Naive thymus-derived CD8-positive, alpha-beta T cell (primary cell): Measurements from ENCODE around the gene PIP5K1C. TPM values are rescaled to one million over a fixed set of nuclear protein-coding genes. Genes with fewer than 3 reads are reported as not detected.
"Not testable (repeated sequence)": the region's sequence is repeated elsewhere in the genome, so short reads cannot be mapped to it uniquely, and the experiment has no call there.

Source experiments
- ATAC-seq, 2 donors: fragments of 150-1000 bp; cut with Tn5 transposase in 1 of 2; sonication (Bioruptor Pico), chemical (Tn5 transposase) in 1 of 2; 1 replicate in 1 of 2; 2 replicates in 1 of 2; pipeline ENCODE4 v1.10.0; 2021; ENCODE audit warnings: mild to moderate bottlenecking in 2 of 2, moderate library complexity in 2 of 2
- POLR2A ChIA-PET: fragments of 350-600 bp; sonication (Branson Sonifier 250); formaldehyde crosslinking; loops from one replicate; lab custom pipeline; 2021; ENCODE audit warnings: antibody characterized with exemption; lab: Charles Lee
- DNase-seq, 10 donors: peaks; one replicate each; pipeline versions ENCODE4 v3.0.0 to v3.0.0-alpha.2; 2020 to 2022
- H3K27ac Mint-ChIP-seq, 10 donors: one replicate each; pipeline ENCODE4 v1.8.0; 2020 to 2022; ENCODE audit warnings: mild to moderate bottlenecking in 10 of 10, mixed read lengths in 10 of 10, moderate library complexity in 4 of 10, inconsistent platforms in 1 of 10
- H3K27me3 Mint-ChIP-seq, 5 donors: one replicate each; pipeline ENCODE4 v1.8.0; 2021 to 2022; ENCODE audit warnings: mixed read lengths in 5 of 5
- H3K36me3 Mint-ChIP-seq, 3 donors: one replicate each; pipeline ENCODE4 v1.8.0; 2020 to 2022; ENCODE audit warnings: mixed read lengths in 3 of 3, mild to moderate bottlenecking in 2 of 3, inconsistent platforms in 1 of 3
- H3K4me1 Mint-ChIP-seq, 4 donors: one replicate each; pipeline ENCODE4 v1.8.0; 2021 to 2022; ENCODE audit warnings: mixed read lengths in 4 of 4
- H3K4me3 Mint-ChIP-seq, 10 donors: one replicate each; pipeline ENCODE4 v1.8.0; 2020 to 2022; ENCODE audit warnings: mild to moderate bottlenecking in 10 of 10, mixed read lengths in 10 of 10, moderate library complexity in 6 of 10, inconsistent platforms in 1 of 10
- H3K9me3 Mint-ChIP-seq, 9 donors: one replicate each; pipeline ENCODE4 v1.8.0; 2020 to 2022; ENCODE audit warnings: mixed read lengths in 9 of 9, mild to moderate bottlenecking in 3 of 9, inconsistent platforms in 1 of 9, moderate library complexity in 1 of 9
- polyA plus RNA-seq, 3 donors: library from polyadenylated mRNA; unstranded; fragments of 300-500 nt; fragmentation: Illumina TruSeq; gene quantifications; one replicate each; pipeline ENCODE4 v1.2.3, GENCODE V29; 2021
- total RNA-seq, 8 experiments: library from RNA in 2 of 8; stranded (reverse) in 2 of 8; gene quantifications; one replicate each; pipeline ENCODE4 v1.2.3 and lab custom pipeline; 2021 to 2026

PIP5K1C gene
- total and polyA plus RNA-seq, 5 experiments from 2014 or later = 3.9 to 32.0 (median 10.1) TPM

GRCh38 chr19:3586707-3587346 is 113.4 kb downstream of the PIP5K1C start:
- no peaks in the 10 kb centered on the region for H3K27me3 Mint-ChIP-seq
- POLR2A ChIA-PET = interaction anchor here (1.0 to 3.5 kb wide), 6 partner anchors 14 to 316 kb away, joined by 3 to 39 read pairs (median 9); partner anchors contain the start of gene MFSD12
- H3K4me3 Mint-ChIP-seq = peak overlapping the region in 3 of 10 donors; percentile 26 to 65 (median 29)
- no peaks in the 10 kb centered on the region for H3K36me3 Mint-ChIP-seq
- H3K27ac Mint-ChIP-seq = peak overlapping the region in 1 of 10 donors; percentile 50
- no peaks in the 10 kb centered on the region for H3K9me3 Mint-ChIP-seq
- DNase-seq (no peak), ATAC-seq (no peak)
- peaks cover 0 to 3% (median 0%) of the 10 kb centered on the region in 4 donors for H3K4me1 Mint-ChIP-seq

- POLR2A ChIA-PET = interaction anchor here (0.8 to 3.5 kb wide), 13 partner anchors 12 to 315 kb away, joined by 3 to 39 read pairs (median 4); partner anchors contain the start of genes HMG20B and MFSD12
Measured at GRCh38 chr19:3586127-3586626, 114.1 kb downstream of the PIP5K1C start.

DNA sequence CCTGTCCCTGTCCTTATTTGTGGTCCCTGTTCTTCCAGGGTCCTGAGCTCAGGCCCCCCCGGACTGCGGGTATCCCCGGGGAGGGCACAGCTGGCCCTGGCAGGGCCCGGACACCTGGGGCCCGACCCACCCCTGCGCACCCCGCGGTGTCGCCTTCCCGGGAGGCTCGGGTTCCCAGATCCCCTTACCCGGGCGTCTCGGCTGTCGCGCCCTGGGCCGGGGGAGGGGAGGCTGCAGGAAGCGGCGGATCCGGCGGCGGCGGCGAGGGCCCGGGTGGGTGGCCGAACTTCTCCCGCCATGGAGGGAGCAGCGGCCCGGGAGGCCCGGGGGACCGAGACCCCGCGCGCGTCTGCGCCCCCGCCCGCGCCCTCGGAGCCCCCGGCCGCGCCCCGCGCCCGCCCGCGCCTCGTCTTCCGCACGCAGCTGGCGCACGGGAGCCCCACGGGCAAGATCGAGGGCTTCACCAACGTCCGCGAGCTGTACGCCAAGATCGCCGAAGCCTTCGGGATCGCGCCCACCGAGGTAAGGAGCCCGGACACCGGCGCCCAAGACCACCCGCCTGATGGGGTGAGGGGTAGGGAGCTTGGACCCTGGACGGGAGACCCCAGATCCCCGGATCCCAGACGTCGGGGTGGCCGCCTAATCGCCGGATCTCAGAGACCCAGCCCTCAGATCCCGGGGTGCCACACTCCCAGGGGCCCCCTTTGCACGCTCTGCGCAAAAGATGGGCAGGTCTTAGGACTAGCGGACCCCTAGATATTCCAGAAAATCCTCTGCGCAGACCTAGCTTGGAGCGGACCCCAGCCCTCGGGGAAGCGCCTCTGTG is 114.8 kb downstream of the PIP5K1C start, which contains the start of gene GIPC3:
TSS of gene GIPC3 (plus strand) at position 178 of the 826 bp plus-strand sequence. CDS start at position 298, 120 bp downstream.
- Mint-ChIP-seq H3K27ac (peak within 1 kb of the TSS in 3 of 10 donors; percentile 15 to 48 (median 43)), H3K4me3 (peak within 1 kb of the TSS; percentile 56 to 79 (median 66)), H3K9me3 (peaks cover 0 to 1% (median 0%) of the 10 kb centered on the region in 9 donors), H3K4me1 (peaks cover 0 to 3% (median 0%) of the 10 kb centered on the region in 4 donors), H3K27me3 (no peaks in the 10 kb centered on the region), H3K36me3 (no peaks in the 10 kb centered on the region)
- POLR2A ChIA-PET = interaction anchor here (0.6 to 3.5 kb wide), 14 partner anchors 9 to 304 kb away, joined by 3 to 39 read pairs (median 5); partner anchors contain the start of genes HMG20B and MFSD12
- peak in 2 of 10 donors; percentile 19 to 32 for DNase-seq
- peak; percentile 40 to 70 for ATAC-seq

More at GRCh38 chr19:3586127-3586626, 114.1 kb downstream of the PIP5K1C start:
- ATAC-seq = peak; percentile 60 to 72
- Mint-ChIP-seq H3K9me3 (no peaks in the 10 kb centered on the region), H3K4me1 (peaks cover 0 to 3% (median 0%) of the 10 kb centered on the region in 4 donors), H3K36me3 (no peaks in the 10 kb centered on the region), H3K27me3 (no peaks in the 10 kb centered on the region), H3K27ac (peak overlapping the region in 2 of 10 donors; percentile 19 to 43), H3K4me3 (peak overlapping the region; percentile 56 to 79 (median 66))
- peak; percentile 26 to 79 (median 56) for DNase-seq

DNA sequence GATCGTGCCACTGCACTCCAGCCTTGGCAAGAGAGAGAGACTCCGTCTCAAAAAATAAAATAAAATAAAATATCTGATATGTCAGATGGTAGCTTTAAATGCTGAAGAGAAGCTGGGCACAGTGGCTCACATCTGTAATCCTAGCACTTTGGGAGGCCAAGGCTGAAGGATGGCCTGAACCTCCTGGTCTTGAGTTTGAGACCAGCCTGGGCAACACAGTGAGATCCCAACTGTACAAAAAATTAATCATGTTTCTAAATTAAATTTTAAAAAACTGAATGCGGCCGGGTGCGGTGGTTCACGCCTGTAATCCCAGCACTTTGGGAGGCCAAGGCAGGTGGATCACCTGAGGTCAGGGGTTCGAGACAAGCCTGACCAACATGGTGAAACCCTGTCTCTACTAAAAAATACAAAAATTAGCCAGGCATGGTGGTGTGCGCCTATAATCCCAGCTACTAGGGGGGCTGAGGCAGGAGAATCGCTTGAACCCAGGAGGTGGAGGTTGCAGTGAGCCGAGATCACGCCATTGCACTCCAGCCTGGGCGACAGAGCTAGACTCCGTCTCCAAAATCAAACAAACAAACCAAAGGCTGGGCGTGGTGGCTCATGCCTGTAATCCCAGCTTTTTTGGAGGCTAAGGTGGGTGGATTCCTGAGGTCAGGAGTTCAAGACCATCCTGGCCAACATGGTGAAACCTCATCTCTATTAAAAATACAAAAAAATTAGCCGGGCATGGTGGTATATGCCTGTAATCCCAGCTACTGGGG is 116.0 kb downstream of the PIP5K1C start:
- H3K36me3 Mint-ChIP-seq, DNase-seq, ATAC-seq, H3K9me3 Mint-ChIP-seq, H3K27me3 Mint-ChIP-seq, H3K4me3 Mint-ChIP-seq, H3K4me1 Mint-ChIP-seq: not testable (repeated sequence)
- POLR2A ChIA-PET = interaction anchor here (1.0 to 3.5 kb wide), 7 partner anchors 20 to 41 kb away, joined by 5 to 39 read pairs (median 7); partner anchors contain the start of gene MFSD12
- H3K27ac Mint-ChIP-seq = peak overlapping the region in 2 of 10 donors; percentile 15 to 48

GRCh38 chr19:3581792-3582191 is 118.5 kb downstream of the PIP5K1C start:
- ATAC-seq, H3K4me1 Mint-ChIP-seq, H3K27me3 Mint-ChIP-seq, H3K4me3 Mint-ChIP-seq, DNase-seq, H3K36me3 Mint-ChIP-seq, H3K27ac Mint-ChIP-seq, H3K9me3 Mint-ChIP-seq: not testable (repeated sequence)
- POLR2A ChIA-PET = interaction anchor here (1.2 kb wide), 1 partner anchor 40 kb away, joined by 4 read pairs; no protein-coding TSS in a partner anchor

Other genes with a start within 250 kb of the PIP5K1C start
- gene SMIM24, start 219.9 kb downstream of the PIP5K1C start, total RNA-seq = not detected
- under 1 TPM; 0.43 to 0.57 (median 0.53) TPM for gene SMIM24, start 219.9 kb downstream of the PIP5K1C start, polyA plus RNA-seq
- not detected for gene SMIM44, start 217.0 kb downstream of the PIP5K1C start, total RNA-seq
- gene SMIM44, start 217.0 kb downstream of the PIP5K1C start, polyA plus RNA-seq = not detected
- gene DOHH, start 199.8 kb downstream of the PIP5K1C start, total RNA-seq = 1 to 10 TPM; 6.5 to 6.6 TPM
- 10 to 100 TPM in 1 of 3 donors, 1 to 10 TPM in 2; 6.9 to 15.5 (median 7.8) TPM for gene DOHH, start 199.8 kb downstream of the PIP5K1C start, polyA plus RNA-seq
- gene FZR1, start 194.2 kb downstream of the PIP5K1C start, total RNA-seq = 10 to 100 TPM; 61.2 to 65.1 TPM
- gene FZR1, start 194.2 kb downstream of the PIP5K1C start, polyA plus RNA-seq = 10 to 100 TPM in 1 of 3 donors, 1 to 10 TPM in 2; 8.1 to 11.8 (median 9.5) TPM
- 10 to 100 TPM in 1 of 2 experiments, 1 to 10 TPM in 1; 8.8 to 12.5 TPM for gene TEKTIP1, start 161.3 kb downstream of the PIP5K1C start, total RNA-seq
- gene TEKTIP1, start 161.3 kb downstream of the PIP5K1C start, polyA plus RNA-seq = under 1 TPM in 1 of 3 donors, not detected in 2; 0.45 TPM
- gene MFSD12, start 142.9 kb downstream of the PIP5K1C start, total RNA-seq = 100 to 1,000 TPM; 134 to 146 TPM
- gene MFSD12, start 142.9 kb downstream of the PIP5K1C start, polyA plus RNA-seq = 10 to 100 TPM; 33.1 to 59.6 (median 42.5) TPM
- 10 to 100 TPM; 50.7 to 59.7 TPM for gene HMG20B, start 127.5 kb downstream of the PIP5K1C start, total RNA-seq
- gene HMG20B, start 127.5 kb downstream of the PIP5K1C start, polyA plus RNA-seq = 10 to 100 TPM; 45.8 to 55.9 (median 53.9) TPM
- gene GIPC3, start 115.0 kb downstream of the PIP5K1C start, total RNA-seq = 1 to 10 TPM; 3.5 to 3.7 TPM
- gene GIPC3, start 115.0 kb downstream of the PIP5K1C start, polyA plus RNA-seq = 1 to 10 TPM in 2 of 3 donors, under 1 TPM in 1; 0.76 to 3.0 (median 1.1) TPM
- 10 to 100 TPM; 18.5 to 19.1 TPM for gene TBXA2R, start 93.6 kb downstream of the PIP5K1C start, total RNA-seq
- gene TBXA2R, start 93.6 kb downstream of the PIP5K1C start, polyA plus RNA-seq = 10 to 100 TPM; 11.7 to 26.9 (median 23.9) TPM
- 10 to 100 TPM; 42.6 to 54.1 TPM for gene CACTIN, start 73.7 kb downstream of the PIP5K1C start, total RNA-seq
- gene CACTIN, start 73.7 kb downstream of the PIP5K1C start, polyA plus RNA-seq = 10 to 100 TPM in 1 of 3 donors, 1 to 10 TPM in 2; 6.9 to 20.4 (median 9.3) TPM
- 10 to 100 TPM; 13.0 TPM for gene TJP3, start 7.9 kb upstream of the PIP5K1C start, total RNA-seq
- gene TJP3, start 7.9 kb upstream of the PIP5K1C start, polyA plus RNA-seq = 10 to 100 TPM in 1 of 3 donors, 1 to 10 TPM in 2; 5.2 to 11.1 (median 8.9) TPM
- 10 to 100 TPM; 72.8 to 80.4 TPM for gene APBA3, start 61.2 kb upstream of the PIP5K1C start, total RNA-seq
- gene APBA3, start 61.2 kb upstream of the PIP5K1C start, polyA plus RNA-seq = 10 to 100 TPM; 25.0 to 33.0 (median 27.1) TPM
- gene MRPL54, start 62.2 kb upstream of the PIP5K1C start, total RNA-seq = 10 to 100 TPM; 51.6 to 51.9 TPM
- 100 to 1,000 TPM in 2 of 3 donors, 10 to 100 TPM in 1; 92.5 to 168 (median 120) TPM for gene MRPL54, start 62.2 kb upstream of the PIP5K1C start, polyA plus RNA-seq
- not detected for gene RAX2, start 71.8 kb upstream of the PIP5K1C start, total RNA-seq
- not detected for gene RAX2, start 71.8 kb upstream of the PIP5K1C start, polyA plus RNA-seq
- 1 to 10 TPM; 1.7 to 2.9 TPM for gene MATK, start 85.9 kb upstream of the PIP5K1C start, total RNA-seq
- 10 to 100 TPM; 25.2 to 69.6 (median 25.9) TPM for gene MATK, start 85.9 kb upstream of the PIP5K1C start, polyA plus RNA-seq
- gene ZFR2, start 168.6 kb upstream of the PIP5K1C start, total RNA-seq = under 1 TPM; 0.75 to 0.96 TPM
- 1 to 10 TPM; 1.4 to 5.6 (median 2.9) TPM for gene ZFR2, start 168.6 kb upstream of the PIP5K1C start, polyA plus RNA-seq
- gene ATCAY, start 180.2 kb upstream of the PIP5K1C start, total RNA-seq = not detected
- 1 to 10 TPM in 1 of 3 donors, not detected in 2; 1.5 TPM for gene ATCAY, start 180.2 kb upstream of the PIP5K1C start, polyA plus RNA-seq
- not detected for gene NMRK2, start 232.6 kb upstream of the PIP5K1C start, total RNA-seq
- gene NMRK2, start 232.6 kb upstream of the PIP5K1C start, polyA plus RNA-seq = not detected